GM19238 (cell line): ENCODE data around the gene P3H4.
A peak's percentile ranks its signal among the peaks of the same experiment; 100 is the strongest.
"Not testable (repeated sequence)": the region's sequence is repeated elsewhere in the genome, so short reads cannot be mapped to it uniquely, and the experiment has no call there.

Experiments
- DNase-seq: peaks from one replicate; pipeline ENCODE4 v3.0.0; 2011; ENCODE audit warnings: low spot score; ENCODE audit not compliant: insufficient read length

The P3H4 gene

GRCh38 chr17:41793784-41794539, 17.8 kb downstream of the P3H4 start:
- no peak for DNase-seq

- no peak for DNase-seq
These were observed 18.6 kb downstream of the P3H4 start for GRCh38 chr17:41792845-41793783.

GRCh38 chr17:41787021-41787418, 24.7 kb downstream of the P3H4 start:
- DNase-seq: no peak

DNA sequence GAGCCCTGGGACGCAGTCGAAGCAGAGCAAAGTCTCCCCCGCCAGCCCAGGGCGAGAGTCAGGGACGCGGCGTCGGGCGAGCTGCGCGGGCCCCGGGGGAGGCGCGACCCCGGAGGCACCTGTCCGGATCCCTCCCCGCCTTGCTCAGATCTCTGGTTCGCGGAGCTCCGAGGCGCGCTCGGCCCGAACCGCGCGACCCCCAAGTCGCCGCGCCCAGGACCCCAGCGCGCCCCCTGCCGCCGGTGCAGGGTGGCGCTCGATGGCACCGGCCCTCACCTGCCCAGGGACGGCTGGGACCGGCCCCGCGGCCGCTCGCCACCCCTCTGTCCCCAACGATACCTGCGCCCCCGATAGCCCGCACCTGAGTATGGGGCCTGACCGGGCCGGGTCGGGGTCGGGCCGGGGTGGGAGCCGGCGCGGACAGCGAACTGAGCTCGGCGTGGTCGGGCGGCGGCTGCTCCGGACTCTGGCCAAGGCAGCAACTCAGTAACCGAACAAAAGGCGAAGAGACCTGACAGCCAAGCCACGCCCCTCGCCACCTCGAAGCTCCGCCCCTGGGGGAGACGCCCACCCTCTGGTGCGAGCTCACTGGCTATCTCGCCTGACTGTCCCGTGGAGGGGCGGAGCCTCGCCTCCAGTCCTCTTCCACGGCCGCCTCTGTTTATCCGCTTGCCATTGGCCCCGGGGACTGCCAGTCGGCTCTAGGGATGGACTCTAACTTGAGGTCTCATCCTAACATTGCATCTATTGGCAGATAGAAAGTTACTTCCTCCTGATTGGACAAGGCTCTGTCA, 25.3 kb downstream of the P3H4 start, which contains the start of gene JUP:
Gene JUP, minus strand, starts transcription at position 485 of the 794 bp plus-strand sequence. CDS start 14,857 bp downstream, outside the sequence.
- DNase-seq: peak; percentile 94

DNA sequence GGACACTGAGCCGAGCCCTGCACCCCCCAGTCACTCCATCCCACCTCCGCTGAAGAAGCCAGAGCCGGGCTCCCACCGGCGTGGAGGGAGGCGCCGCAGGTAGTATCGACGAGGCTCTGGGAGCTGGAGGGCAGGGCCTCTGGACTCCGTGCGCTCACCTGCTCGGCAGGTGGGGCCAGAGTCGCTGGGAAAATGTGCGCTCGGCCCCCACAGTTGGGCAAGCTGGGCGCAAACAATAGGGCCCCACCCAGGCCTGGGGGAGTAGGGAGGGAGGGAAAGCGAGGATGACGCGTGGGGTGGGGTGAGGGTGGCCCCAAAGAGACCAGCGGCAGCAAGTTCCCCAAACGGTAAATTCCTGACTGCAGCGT, 25.9 kb downstream of the P3H4 start:
- DNase-seq: no peak

DNA sequence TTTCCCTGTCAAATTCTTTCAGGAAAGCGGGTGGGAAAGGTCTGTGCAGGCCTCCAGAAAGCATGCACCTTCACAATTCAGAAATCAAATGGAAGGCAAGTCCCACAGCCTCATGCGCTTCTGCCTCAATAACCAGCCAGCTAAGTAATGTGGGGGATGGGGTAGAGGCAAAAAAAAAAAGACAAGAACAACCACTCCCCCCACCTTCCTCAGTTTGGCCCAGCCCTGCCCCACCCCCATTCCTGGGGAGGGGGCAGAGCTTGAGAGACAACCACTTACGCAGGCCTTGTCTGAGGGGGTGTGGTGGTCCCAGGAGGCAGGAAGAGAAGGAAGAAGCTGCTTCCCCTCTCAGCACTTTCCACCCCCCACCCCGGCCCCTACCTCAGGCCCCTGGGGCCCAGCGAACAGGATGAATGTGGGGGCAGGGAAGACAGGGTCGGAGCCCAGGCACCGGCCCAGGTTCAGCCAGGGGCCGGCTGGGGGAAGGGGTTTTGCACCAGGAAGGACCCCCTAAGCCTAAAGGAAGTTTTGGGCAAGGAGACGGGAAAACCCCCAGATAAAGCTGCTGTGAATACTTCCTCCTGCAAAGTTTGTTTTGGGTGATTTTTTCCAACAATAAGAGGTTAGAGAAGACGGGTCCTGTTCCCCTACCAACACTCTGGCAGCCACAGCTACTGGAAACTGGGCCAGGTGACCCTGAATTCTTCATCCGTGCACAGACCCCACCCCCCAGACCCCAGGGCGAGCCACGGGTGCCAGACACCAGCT, 26.5 kb downstream of the P3H4 start:
- no peak for DNase-seq

DNA sequence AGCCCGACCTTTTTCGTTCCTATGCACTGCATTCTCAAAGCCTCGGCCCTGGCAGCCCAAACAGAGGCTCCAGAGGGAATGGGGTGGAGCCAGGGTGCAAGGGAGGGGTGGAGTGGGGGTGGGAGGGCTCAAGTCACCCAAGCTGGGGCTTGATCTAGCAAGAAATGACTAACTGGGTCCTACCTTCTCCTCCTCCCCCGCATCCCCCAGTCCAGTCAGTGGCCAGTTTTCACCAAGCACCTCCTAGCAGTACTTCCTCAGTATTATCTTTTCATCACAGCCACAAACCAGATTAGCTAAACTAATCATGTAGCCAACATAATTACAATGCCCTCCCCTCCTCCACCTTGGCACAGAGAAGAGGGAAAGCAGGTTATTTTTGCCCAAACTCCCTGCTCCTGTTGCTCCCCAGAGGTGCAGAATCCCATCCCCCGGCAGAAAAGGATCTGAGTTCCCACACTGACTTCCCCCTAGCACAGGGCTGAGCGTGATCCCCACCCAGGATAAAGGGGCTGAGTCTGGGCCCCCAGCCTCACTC, 27.5 kb downstream of the P3H4 start:
- no peak for DNase-seq

DNA sequence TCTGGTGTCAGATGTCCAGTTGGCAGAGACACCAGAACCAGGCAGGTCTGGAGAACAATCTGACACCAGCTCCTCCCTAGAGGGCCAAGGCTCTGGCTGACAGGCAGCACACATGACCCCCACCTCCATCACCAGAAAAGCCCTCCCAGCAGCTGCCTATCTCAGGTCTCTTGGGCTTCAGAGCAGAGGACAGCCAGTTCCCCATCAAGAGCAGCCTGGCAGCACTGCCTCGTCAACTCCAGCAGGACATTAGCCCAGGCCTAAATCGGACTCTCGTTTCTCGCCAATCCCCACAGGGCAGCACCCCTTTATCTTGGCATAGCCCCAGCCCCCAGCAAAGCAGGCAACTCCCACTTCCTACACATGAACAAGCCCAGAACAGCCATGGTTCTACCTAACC, 29.6 kb downstream of the P3H4 start:
- no peak for DNase-seq

- DNase-seq: no peak
These were observed 30.2 kb downstream of the P3H4 start for GRCh38 chr17:41781404-41782110.

DNA sequence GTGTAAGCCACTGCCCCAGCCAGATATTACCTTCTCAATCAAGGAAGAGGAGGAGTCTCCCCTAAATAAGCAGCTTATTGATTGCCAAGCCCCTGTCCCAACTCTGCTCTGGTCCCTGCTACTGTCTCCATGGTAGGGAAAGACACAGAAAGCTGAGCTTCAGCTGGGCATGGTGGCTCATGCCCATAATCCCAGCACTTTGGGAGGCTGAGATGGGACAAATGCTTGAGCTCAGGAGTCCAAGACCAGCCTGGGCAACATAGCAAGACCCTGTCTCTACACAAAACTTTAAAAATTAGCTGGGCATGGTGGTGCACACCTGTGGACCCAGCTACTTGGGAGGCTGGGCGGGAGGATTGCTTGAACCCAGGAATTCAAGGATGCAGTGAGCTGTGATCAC, 31.8 kb downstream of the P3H4 start:
- no peak for DNase-seq

- DNase-seq: no peak
These were observed 34.1 kb downstream of the P3H4 start for GRCh38 chr17:41777574-41778188.

GRCh38 chr17:41777157-41777573, 34.6 kb downstream of the P3H4 start:
- DNase-seq: no peak

DNA sequence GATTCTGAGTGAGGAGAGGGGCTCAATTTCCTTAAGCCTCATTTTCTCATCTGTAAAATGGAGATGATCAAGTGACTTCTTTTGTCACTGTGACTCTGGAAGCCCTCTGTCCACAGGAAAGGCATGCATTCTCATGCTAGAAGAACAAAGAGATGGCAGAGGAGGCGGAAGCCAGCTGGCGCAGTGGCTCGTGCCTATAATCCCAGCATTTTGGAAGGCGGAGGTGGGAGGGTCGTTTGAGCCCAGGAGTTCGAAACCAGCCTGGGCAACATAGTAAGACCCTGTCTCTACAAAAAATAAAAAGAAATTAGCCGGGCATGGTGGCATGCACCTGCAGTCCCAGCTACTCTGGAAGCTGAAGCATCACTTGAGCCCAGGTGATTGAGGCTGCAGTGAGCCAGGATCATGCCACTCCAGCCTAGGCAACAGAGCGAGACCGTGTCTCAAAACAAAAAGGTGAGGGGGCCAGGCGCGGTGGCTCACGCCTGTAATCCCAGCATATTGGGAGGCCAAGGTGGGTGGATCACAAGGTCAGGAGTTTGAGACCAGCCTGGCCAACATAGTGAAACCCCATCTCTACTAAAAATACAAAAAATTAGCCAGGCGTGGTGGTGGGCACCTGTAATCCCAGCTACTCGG, 35.4 kb downstream of the P3H4 start:
- not testable (repeated sequence) for DNase-seq

DNA sequence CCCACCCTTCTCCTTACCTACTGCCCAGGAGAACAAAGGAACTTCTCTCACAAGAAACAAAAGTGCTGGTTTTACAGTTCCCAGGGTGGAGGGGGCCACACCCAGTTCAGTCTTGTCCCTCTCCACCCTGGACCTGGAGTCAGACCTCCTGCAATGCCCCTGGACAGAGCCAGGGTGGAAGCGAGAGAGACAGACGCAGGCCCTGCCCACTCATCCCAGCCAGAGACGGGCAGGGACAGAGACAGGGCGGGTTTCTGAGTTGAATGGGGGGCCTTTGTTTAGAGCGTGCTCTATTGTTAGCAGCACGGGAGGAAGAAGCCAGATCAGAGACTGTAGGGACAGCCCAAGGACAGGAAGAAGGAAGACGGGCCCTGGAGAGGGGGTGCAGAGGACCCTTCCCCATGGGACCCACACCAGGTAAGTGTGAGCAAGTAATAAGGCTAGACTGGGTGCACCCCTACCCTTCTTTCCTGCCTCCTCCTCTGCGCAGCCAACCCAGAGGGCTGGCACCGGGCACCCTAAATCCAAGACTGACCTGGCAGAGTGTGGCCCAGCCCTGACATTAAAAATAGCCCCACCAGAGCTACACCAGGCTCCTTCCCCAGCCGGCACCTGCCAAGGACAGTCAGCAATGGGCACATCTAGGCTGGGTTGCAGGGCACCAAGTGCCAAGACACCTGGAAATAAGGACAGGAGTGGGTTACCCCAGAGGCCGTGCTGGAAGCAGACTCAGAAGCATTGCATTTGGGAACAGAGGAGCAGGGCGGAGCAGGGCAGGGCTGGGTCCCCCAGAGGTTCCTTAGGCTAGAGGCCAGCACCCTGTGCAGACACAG, 36.1 kb downstream of the P3H4 start:
- DNase-seq: no peak

DNA sequence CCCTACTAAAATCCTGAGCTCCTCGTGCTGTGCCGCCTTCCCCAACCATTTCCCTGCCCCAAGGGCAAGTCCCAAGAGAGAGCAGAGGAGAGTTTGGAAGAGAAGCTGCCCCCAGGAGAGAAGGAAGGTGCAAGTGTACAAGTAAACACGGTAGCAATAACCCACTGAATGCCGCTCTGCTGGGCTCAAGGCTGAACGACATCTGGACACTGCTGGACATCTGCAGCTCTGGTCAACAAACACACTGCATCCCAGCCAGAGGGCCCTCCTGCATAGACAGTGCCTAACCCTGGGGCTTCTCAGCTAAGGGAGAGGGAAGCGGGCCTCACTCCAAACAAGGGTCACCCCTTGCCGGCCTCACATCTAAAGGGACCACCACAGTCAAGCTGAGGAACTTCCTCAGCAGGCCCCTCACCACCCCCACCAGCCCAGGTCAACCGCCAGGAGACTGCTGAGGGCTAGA, 38.0 kb downstream of the P3H4 start:
- no peak for DNase-seq

GRCh38 chr17:41773190-41773588, 38.6 kb downstream of the P3H4 start:
- DNase-seq: no peak

GRCh38 chr17:41772586-41773189, 39.1 kb downstream of the P3H4 start:
- no peak for DNase-seq

GRCh38 chr17:41772218-41772585, 39.5 kb downstream of the P3H4 start:
- no peak for DNase-seq
